A549 (cell line): ENCODE results near the gene ARPC2.

Experiments
- CBX2 ChIP-seq: fragments of 200-600 bp; sonication (generic); IDR thresholded peaks from 2 replicates; pipeline ENCODE4 v1.6.1; 2016; ENCODE audit warnings: low read depth, mild to moderate bottlenecking, borderline replicate concordance
- CHD2 ChIP-seq: fragments of 150-350 bp; IDR thresholded peaks from 2 replicates; pipeline ENCODE4 v1.6.1; 2014; ENCODE audit warnings: low read length; ENCODE audit not compliant: partially characterized antibody
- CTCF ChIP-seq: fragments of >200 bp; sonication (Bioruptor Twin); formaldehyde crosslinking; IDR thresholded peaks from 3 replicates; pipeline ENCODE4 v1.5.1; 2016
- E2F6 ChIP-seq: IDR thresholded peaks from 2 replicates; pipeline ENCODE4 v1.6.1; 2012; ENCODE audit warnings: low read depth, borderline replicate concordance
- EP300 ChIP-seq, 2 experiments: fragments of >200 bp; sonication (Bioruptor Twin); formaldehyde crosslinking; IDR thresholded peaks; 2 replicates in 1 of 2; 3 replicates in 1 of 2; pipeline ENCODE4 v1.6.1; 2016 to 2017
- JUNB ChIP-seq: fragments of >200 bp; sonication (Bioruptor Twin); formaldehyde crosslinking; IDR thresholded peaks from 2 replicates; pipeline ENCODE4 v1.6.1; 2016
- NR3C1 ChIP-seq: fragments of >200 bp; sonication (Bioruptor Twin); formaldehyde crosslinking; IDR thresholded peaks from 3 replicates; pipeline ENCODE4 v1.6.1; 2017
- PBX3 ChIP-seq: IDR thresholded peaks from 2 replicates; pipeline ENCODE4 v1.6.1; 2012
- PHF8 ChIP-seq: fragments of 200-600 bp; sonication (generic); IDR thresholded peaks from 2 replicates; pipeline ENCODE4 v1.6.1; 2016; ENCODE audit warnings: low read depth, mild to moderate bottlenecking, antibody characterized with exemption, moderate library complexity, borderline replicate concordance
- POLR2A ChIP-seq: IDR thresholded peaks from 2 replicates; pipeline ENCODE4 v1.6.1; 2012; ENCODE audit warnings: mild to moderate bottlenecking, low read length
- RAD21 ChIP-seq, 2 experiments: fragments of >200 bp in 1 of 2; sonication (Bioruptor Twin) in 1 of 2; formaldehyde crosslinking in 1 of 2; IDR thresholded peaks in 1 of 2; conservative IDR thresholded peaks in 1 of 2; 2 replicates in 1 of 2; 3 replicates in 1 of 2; pipeline ENCODE4 v1.6.1; 2012 to 2018; ENCODE audit warnings: inconsistent platforms in 1 of 2
- REST ChIP-seq: fragments of 200-600 bp; sonication (generic); IDR thresholded peaks from 2 replicates; pipeline ENCODE4 v1.6.1; 2016; ENCODE audit warnings: antibody characterized with exemption, mild to moderate bottlenecking, moderate library complexity
- RNF2 ChIP-seq: fragments of 200-600 bp; sonication (generic); IDR thresholded peaks from 2 replicates; pipeline ENCODE4 v1.6.1; 2016; ENCODE audit warnings: low read depth, mild to moderate bottlenecking, antibody characterized with exemption, moderate library complexity, borderline replicate concordance

- no peak for TF ChIP-seq REST
- TF ChIP-seq EP300 (IDR thresholded peaks at IDR 0.05): no peak
- TF ChIP-seq CBX2: no peak
- no peak for TF ChIP-seq CTCF
- no peak for TF ChIP-seq CHD2
- TF ChIP-seq POLR2A: no peak
- no peak for TF ChIP-seq PBX3
- no peak for TF ChIP-seq RAD21 (conservative IDR thresholded peaks at IDR 0.05 in 1 of 2, IDR thresholded peaks at IDR 0.05 in 1 of 2)
- no peak for TF ChIP-seq NR3C1
- no peak for TF ChIP-seq E2F6
- TF ChIP-seq JUNB: no peak
- no peak for TF ChIP-seq RNF2
- no peak for TF ChIP-seq PHF8
Observed at GRCh38 chr2:218274586-218274985, 57.6 kb downstream of the ARPC2 start.
